HG03457 (cell line): ENCODE data around the gene SRRT.
"Not testable (repeated sequence)": the region's sequence is repeated elsewhere in the genome, so short reads cannot be mapped to it uniquely, and the experiment has no call there.

Experiments used
- ATAC-seq: cut with Tn5 transposase; IDR thresholded peaks from one replicate; pipeline ENCODE4 v1.9.1; 2021; ENCODE audit warnings: moderate number of reproducible peaks; ENCODE audit not compliant: unreplicated experiment

SRRT gene

DNA sequence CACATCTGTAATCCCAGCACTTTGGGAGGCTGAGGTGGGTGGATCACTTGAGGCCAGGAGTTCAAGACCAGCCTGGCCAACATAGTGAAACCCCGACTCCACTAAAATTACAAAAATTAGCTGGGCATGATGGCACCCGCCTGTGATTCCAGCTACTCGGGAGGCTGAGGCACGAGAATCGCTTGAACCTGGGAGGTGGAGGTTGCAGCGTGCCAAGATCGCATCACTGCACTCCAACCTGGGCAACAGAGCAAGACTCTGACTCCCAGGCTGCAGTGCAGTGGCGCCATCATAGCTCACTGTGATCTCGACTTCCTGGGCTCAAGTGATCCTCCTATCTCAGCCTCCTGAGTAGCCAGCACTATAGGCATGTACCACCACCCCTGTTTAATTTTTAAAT lies 20.0 kb upstream of the SRRT start:
- ATAC-seq: not testable (repeated sequence)

DNA sequence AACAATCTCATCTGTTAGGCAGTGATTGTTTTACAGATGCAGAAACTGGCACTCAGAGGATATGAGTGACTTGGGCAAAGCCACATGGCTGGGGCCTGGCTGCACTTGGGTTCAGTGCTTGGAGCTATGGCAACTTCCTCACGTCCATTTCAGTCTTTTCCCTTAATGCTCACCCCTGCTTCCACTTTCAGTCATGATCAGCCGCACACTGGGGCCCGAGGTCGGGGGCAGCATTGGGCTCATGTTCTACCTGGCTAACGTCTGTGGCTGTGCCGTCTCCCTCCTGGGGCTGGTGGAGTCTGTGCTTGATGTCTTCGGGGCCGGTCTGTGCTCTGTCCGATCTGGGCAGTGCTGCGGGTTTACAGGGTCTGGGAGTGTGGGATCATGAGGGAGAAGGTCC lies 19.4 kb upstream of the SRRT start:
- ATAC-seq: no peak

DNA sequence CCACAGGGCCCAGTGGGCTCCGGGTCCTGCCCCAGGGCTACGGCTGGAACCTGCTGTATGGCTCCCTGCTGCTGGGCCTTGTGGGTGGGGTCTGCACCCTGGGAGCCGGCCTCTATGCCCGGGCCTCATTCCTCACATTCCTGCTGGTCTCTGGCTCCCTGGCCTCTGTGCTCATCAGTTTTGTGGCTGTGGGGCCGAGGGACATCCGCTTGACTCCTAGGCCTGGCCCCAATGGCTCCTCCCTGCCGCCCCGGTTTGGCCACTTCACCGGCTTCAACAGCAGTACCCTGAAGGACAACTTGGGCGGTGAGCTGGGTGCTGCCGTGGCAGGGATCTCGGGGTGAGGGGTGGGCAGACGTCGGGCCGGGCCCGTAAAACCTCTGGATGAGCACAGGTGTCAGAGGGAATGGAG lies 18.0 kb upstream of the SRRT start:
- no peak for ATAC-seq

- no peak for ATAC-seq
Observed at GRCh38 chr7:100859856-100860255, 15.0 kb upstream of the SRRT start.

- ATAC-seq: no peak
Observed at GRCh38 chr7:100860702-100861615, 13.9 kb upstream of the SRRT start.

- ATAC-seq: no peak
Observed at GRCh38 chr7:100861616-100861985, 13.3 kb upstream of the SRRT start.

- ATAC-seq: no peak
Observed at GRCh38 chr7:100863406-100863950, 11.4 kb upstream of the SRRT start.

- no peak for ATAC-seq
Observed at GRCh38 chr7:100864263-100864845, 10.5 kb upstream of the SRRT start.

DNA sequence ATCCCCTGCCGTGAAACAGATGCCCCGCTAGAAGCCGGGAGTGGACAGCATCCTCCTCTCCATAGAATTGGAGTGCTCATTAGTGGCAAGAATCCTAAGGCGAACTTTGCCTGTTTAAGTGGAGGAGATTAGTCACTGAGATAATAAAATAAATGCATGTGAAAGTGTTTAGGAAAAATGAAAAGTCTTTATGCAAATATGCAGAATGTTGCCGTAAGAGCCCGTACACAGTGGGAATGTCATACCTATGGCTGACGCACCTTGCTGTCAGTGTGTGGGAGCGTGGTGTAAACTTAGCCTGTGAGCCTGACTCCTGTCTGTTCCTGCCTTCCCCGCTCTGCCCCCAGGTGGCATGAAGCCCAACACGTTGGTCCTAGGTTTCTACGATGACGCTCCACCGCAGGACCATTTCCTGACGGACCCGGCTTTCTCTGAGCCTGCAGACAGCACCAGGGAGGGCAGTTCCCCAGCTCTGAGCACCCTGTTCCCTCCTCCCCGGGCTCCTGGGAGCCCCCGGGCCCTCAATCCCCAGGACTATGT lies 9.5 kb upstream of the SRRT start:
- no peak for ATAC-seq

DNA sequence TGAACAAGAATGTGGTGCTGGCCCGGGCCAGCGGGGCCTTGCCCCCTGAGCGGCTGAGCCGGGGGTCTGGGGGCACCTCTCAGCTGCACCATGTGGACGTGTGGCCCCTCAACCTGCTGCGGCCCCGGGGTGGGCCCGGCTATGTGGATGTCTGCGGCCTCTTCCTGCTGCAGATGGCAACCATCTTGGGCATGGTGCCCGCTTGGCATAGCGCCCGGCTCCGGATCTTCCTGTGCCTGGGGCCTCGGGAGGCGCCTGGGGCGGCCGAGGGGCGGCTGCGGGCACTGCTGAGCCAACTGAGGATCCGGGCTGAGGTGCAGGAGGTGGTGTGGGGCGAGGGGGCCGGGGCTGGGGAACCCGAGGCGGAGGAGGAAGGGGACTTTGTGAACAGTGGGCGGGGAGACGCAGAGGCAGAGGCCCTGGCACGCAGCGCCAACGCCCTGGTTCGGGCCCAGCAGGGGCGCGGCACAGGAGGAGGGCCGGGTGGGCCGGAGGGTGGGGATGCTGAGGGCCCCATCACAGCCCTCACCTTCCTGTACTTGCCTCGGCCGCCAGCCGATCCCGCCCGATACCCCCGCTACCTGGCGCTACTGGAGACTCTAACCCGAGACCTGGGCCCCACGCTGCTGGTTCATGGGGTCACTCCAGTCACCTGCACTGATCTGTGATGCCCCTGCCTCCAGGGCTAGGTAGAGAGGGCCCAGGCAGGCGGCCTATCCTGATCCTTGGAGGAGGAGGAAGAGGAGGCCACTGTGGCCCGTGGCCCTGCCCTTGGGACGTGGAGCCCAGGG lies 8.8 kb upstream of the SRRT start:
- ATAC-seq: no peak

DNA sequence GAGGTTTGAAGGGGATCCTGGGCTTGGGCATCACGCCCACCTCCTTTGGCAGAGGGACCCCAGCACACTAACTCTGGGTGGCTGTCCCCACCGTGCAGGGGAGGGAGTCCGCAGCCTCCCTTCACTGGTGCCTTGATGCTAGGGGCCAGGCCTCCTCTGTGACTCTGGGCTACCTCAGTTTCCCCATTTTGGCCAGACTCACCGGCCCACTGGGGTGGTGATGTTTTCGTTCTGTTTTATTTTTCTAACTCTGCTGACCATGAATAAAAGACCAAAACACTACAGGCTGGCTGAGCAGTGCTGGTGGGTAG lies 8.2 kb upstream of the SRRT start:
- ATAC-seq: no peak

GRCh38 chr7:100867040-100867775 lies 7.7 kb upstream of the SRRT start, which contains the start of gene TRIP6:
TRIP6 (plus strand) TSS chr7:100867387; CDS start chr7:100867498, 111 bp downstream.
- no peak for ATAC-seq

GRCh38 chr7:100867776-100868485 lies 7.0 kb upstream of the SRRT start:
- no peak for ATAC-seq

DNA sequence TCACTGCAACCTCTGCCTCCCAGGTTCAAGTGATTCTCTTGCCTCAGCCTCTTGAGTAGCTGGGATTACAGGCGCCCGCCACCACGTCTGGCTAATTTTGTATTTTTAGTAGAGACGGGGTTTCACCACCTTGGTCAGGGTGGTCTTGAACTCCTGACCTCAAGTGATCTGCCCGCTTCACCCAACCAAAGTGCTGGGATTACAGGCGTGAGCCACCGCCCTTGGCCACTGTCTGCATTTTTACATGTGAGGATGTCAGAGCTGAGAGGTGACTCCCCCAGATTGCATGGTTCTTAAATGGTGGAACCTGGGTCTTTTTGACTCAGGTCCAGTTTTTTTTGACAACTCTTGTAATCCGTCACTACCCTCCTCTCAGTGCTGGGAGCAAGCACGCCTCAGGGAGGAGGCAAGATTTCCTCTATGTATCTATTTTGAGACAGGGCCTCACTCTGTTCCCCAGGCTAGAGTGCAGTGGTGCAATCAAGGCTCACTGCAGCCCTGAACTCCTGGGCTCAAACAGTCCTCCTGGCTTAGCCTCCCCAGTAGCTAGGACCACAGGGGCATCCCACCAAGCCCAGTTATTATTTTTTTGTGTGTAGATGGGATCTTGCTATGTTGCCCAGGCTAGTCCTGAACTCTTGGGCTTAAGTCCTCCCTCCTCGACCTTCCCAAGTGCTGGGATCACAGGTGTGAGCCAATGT lies 1.2 kb upstream of the SRRT start:
- no peak for ATAC-seq

DNA sequence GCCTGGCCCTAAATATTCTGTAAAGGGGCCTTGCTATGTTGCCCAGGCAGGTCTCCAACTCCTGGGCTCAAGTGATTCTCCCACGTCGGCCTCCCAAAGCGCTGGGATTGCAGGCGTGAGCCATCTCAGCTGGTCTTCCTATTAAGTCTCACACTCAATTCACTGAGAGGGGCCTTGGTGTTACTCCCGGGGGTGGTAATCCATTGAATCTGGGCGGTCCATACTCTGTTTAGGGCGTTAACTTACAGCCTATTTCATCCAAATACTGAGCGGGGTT lies 665 bp upstream of the SRRT start:
- no peak for ATAC-seq

DNA sequence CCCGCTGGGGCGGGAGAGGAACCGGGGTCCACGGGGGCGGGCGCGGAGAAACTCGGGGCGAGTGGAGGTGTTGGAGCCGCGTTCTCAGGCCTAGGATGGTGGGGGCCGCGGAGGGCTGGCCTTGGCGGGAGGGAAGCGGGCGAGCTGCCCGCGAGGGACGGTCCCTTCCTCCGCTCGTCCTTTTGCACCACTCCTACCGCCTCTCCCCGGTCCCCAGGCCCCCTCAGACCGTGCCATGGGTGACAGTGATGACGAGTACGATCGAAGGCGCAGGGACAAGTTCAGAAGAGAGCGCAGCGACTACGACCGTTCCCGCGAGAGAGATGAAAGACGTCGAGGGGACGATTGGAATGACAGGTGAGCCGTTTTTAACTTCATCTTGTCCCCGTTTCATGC lies 451 bp downstream of the SRRT start:
- ATAC-seq: peak; percentile 13

DNA sequence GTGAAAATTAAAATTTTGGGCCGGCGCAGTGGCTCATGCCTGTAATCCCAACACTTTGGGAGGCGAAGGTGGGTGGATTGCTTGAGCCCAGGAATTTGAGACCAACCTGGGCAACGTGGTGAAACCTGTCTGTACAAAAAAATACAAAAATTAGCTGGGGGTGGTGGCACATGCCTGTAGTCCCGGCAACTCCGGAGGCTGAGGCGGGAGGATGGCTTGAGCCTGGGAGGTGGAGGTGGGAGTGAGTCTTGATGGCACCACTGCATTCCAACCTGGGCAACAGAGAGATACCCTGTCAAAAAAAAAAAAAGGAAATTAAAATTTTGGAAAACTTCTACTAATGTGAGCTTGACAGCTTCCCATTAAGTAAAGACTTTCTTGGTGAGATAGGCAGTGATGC lies 3.1 kb downstream of the SRRT start:
- no peak for ATAC-seq

DNA sequence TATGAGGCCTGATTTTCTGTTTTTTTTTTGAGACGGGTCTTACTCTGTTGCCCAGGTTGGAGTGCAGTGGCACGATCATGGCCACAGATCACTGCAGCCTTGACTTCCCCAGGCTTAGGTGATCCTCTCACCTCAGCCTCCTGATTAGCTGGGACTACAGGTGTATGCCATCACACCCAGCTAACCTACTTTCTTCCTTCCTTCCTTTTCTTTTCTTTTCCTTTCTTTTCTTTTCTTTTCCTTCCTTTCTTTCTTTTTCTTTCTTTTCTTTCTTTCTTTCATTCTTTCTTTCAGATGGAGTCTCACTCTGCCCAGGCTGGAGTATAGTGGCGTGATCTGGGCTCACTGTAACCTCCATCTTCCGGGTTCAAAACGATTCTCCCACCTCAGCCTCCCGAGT lies 3.8 kb downstream of the SRRT start:
- ATAC-seq: no peak

GRCh38 chr7:100879685-100880261 lies 4.9 kb downstream of the SRRT start:
- ATAC-seq: no peak
